Mesenteric fat pad (tissue), 1 donor: ENCODE measurements around the gene AQP12A. TPM values are rescaled to one million over a fixed set of nuclear protein-coding genes. Genes with fewer than 3 reads are reported as not detected.
A peak's percentile ranks its signal among the peaks of the same experiment; 100 is the strongest.
"Not testable (repeated sequence)": the region's sequence is repeated elsewhere in the genome, so short reads cannot be mapped to it uniquely, and the experiment has no call there.

Experiments used
- DNase-seq: peaks from one replicate; pipeline ENCODE4 v3.0.0-alpha.2; 2020; ENCODE audit warnings: low spot score
- total RNA-seq: library from RNA; stranded (reverse); fragmentation: NEBNext Ultra II Directional; extraction: Animal tissue kit (Norgen Biotek cat#: 25700); gene quantifications from one replicate; pipeline ENCODE4 v1.2.1, GENCODE V29; 2021
- donor health status: DM: yes; HTN: yes; CAD: no.

The AQP12A gene
- total RNA-seq, 1 donor from 2014 or later = not detected

- no peak for DNase-seq
Observed at GRCh38 chr2:240687741-240688552, 3.7 kb upstream of the AQP12A start.

GRCh38 chr2:240688553-240688919, 3.1 kb upstream of the AQP12A start:
- DNase-seq = no peak

- DNase-seq = no peak
Observed at GRCh38 chr2:240689975-240690374, 1.7 kb upstream of the AQP12A start.

- DNase-seq = not testable (repeated sequence)
Observed at GRCh38 chr2:240690421-240691074, 1.1 kb upstream of the AQP12A start.

- not testable (repeated sequence) for DNase-seq
Observed at GRCh38 chr2:240691075-240691427, 615 bp upstream of the AQP12A start.

- DNase-seq = not testable (repeated sequence)
Observed at GRCh38 chr2:240692583-240693561, 1.2 kb downstream of the AQP12A start.

- DNase-seq = peak; percentile 24
Observed at GRCh38 chr2:240694304-240694703, 2.6 kb downstream of the AQP12A start.

- not testable (repeated sequence) for DNase-seq
Observed at GRCh38 chr2:240695593-240695992, 3.9 kb downstream of the AQP12A start.

GRCh38 chr2:240696469-240696868, 4.8 kb downstream of the AQP12A start:
- DNase-seq = not testable (repeated sequence)

- not testable (repeated sequence) for DNase-seq
Observed at GRCh38 chr2:240698852-240699561, 7.3 kb downstream of the AQP12A start.

- DNase-seq = not testable (repeated sequence)
Observed at GRCh38 chr2:240699835-240700234, 8.2 kb downstream of the AQP12A start.

- DNase-seq = not testable (repeated sequence)
Observed at GRCh38 chr2:240700616-240701015, 8.9 kb downstream of the AQP12A start.

- DNase-seq = no peak
Observed at GRCh38 chr2:240701091-240701735, 9.5 kb downstream of the AQP12A start.

GRCh38 chr2:240701736-240702639, 10.3 kb downstream of the AQP12A start:
- no peak for DNase-seq

- DNase-seq = no peak
Observed at GRCh38 chr2:240702640-240703011, 11.0 kb downstream of the AQP12A start.

- DNase-seq = no peak
Observed at GRCh38 chr2:240703417-240704341, 12.0 kb downstream of the AQP12A start.

GRCh38 chr2:240704651-240705050, 13.0 kb downstream of the AQP12A start:
- DNase-seq = no peak

GRCh38 chr2:240705204-240705791, 13.6 kb downstream of the AQP12A start:
- no peak for DNase-seq
